PC-9 (cell line): ENCODE data around the gene CEP170B. TPM values are rescaled to one million over a fixed set of nuclear protein-coding genes. Genes with fewer than 3 reads are reported as not detected.
"Not testable (repeated sequence)": the region's sequence is repeated elsewhere in the genome, so short reads cannot be mapped to it uniquely, and the experiment has no call there.

Experiments used
- BruUV-seq: library from RNA; stranded (reverse); fragments of 400-500 nt; replicated peaks from 2 replicates; lab custom pipeline; 2021; lab: Mats Ljungman, UMichigan
- CTCF ChIA-PET: fragments of 300-600 bp; sonication (Branson Sonifier 250); formaldehyde crosslinking; loops from one replicate; lab custom pipeline; 2022; ENCODE audit warnings: antibody characterized with exemption; lab: Charles Lee
- POLR2A ChIA-PET: fragments of 300-600 bp; sonication (Branson Sonifier 250); formaldehyde crosslinking; loops from one replicate; lab custom pipeline; 2022; ENCODE audit warnings: antibody characterized with exemption; ENCODE audit not compliant: unreplicated experiment; lab: Charles Lee
- DNase-seq, 2 experiments: peaks; one replicate each; pipeline versions ENCODE4 v3.0.0 to v3.0.0-alpha.2; 2015 to 2022; ENCODE audit warnings: mixed read lengths in 1 of 2
- H2AFZ ChIP-seq: fragments of 200-600 bp; sonication (generic); 2 replicates; pipeline ENCODE4 v1.8.1; 2017; ENCODE audit warnings: antibody characterized with exemption
- H3F3A ChIP-seq: fragments of 200-600 bp; sonication (generic); 2 replicates; pipeline ENCODE4 v1.8.1; 2017; ENCODE audit warnings: antibody characterized with exemption, mild to moderate bottlenecking, low read depth; ENCODE audit not compliant: insufficient read depth
- H3K27ac ChIP-seq: fragments of 200-600 bp; sonication (generic); 2 replicates; pipeline ENCODE4 v1.6.1; 2016; ENCODE audit warnings: mixed run types
- H3K27me3 ChIP-seq: fragments of 200-600 bp; sonication (generic); 2 replicates; pipeline ENCODE4 v1.6.1; 2016; ENCODE audit warnings: low read depth, mixed run types; ENCODE audit not compliant: insufficient read depth
- H3K36me3 ChIP-seq: fragments of 200-600 bp; sonication (generic); 2 replicates; pipeline ENCODE4 v1.6.1; 2016; ENCODE audit warnings: low read depth, mixed run types
- H3K4me1 ChIP-seq: fragments of 200-600 bp; sonication (generic); replicated peaks from 2 replicates; pipeline ENCODE4 v1.6.1; 2016; ENCODE audit warnings: mixed run types; ENCODE audit not compliant: insufficient read depth
- H3K4me2 ChIP-seq: fragments of 200-600 bp; sonication (generic); 2 replicates; pipeline ENCODE4 v1.6.1; 2017; ENCODE audit warnings: mixed run types
- H3K4me3 ChIP-seq: fragments of 200-600 bp; sonication (generic); 2 replicates; pipeline ENCODE4 v1.6.1; 2016; ENCODE audit warnings: mixed run types
- H3K79me2 ChIP-seq: fragments of 200-600 bp; sonication (generic); 2 replicates; pipeline ENCODE4 v1.6.1; 2017; ENCODE audit warnings: low read depth, mixed run types
- H3K9me2 ChIP-seq: fragments of 200-600 bp; sonication (generic); 2 replicates; pipeline ENCODE4 v1.8.1; 2017; ENCODE audit warnings: mild to moderate bottlenecking; ENCODE audit not compliant: insufficient read depth
- H3K9me3 ChIP-seq: fragments of 200-600 bp; sonication (generic); 2 replicates; pipeline ENCODE4 v1.8.1; 2016; ENCODE audit warnings: low read depth; ENCODE audit not compliant: insufficient read depth
- H4K20me1 ChIP-seq: fragments of 200-600 bp; sonication (generic); 2 replicates; pipeline ENCODE4 v1.8.1; 2017; ENCODE audit not compliant: insufficient read depth
- CTCF ChIP-seq: fragments of 200-600 bp; sonication (generic); conservative IDR thresholded peaks from 2 replicates; pipeline ENCODE4 v1.6.1; 2017; ENCODE audit warnings: mixed run types, antibody characterized with exemption, mild to moderate bottlenecking, moderate library complexity
- EZH2 ChIP-seq: fragments of 200-600 bp; sonication (generic); IDR thresholded peaks from 2 replicates; pipeline ENCODE4 v1.8.0; 2017; ENCODE audit warnings: antibody characterized with exemption, low read depth
- intact Hi-C: fragments of 100-400 bp; cut with micrococcal nuclease; formaldehyde crosslinking; loops from one replicate; pipeline ENCODE4 v1.10.0; 2022; ENCODE audit not compliant: unreplicated experiment
- total RNA-seq: library from RNA; stranded (reverse); gene quantifications from 2 replicates; pipeline ENCODE4 v1.2.3, GENCODE V29; 2021

CEP170B gene
- total RNA-seq, 1 experiment from 2014 or later: 25.7 TPM

- no peaks in the 10 kb centered on the region for H3K36me3 ChIP-seq
- intact Hi-C loops: no loop called here
- DNase-seq: no peak
- no peak overlapping the region for H3K27ac ChIP-seq
- H3K27me3 ChIP-seq: peaks cover 36% of the 10 kb centered on the region
- no peaks in the 10 kb centered on the region for H3K9me3 ChIP-seq
- H4K20me1 ChIP-seq: no peaks in the 10 kb centered on the region
- no peaks in the 10 kb centered on the region for H3K9me2 ChIP-seq
- H3K4me2 ChIP-seq: no peak overlapping the region
- H3K4me3 ChIP-seq: no peak overlapping the region
- H3F3A ChIP-seq: no peaks in the 10 kb centered on the region
- H2AFZ ChIP-seq: no peak overlapping the region
- POLR2A ChIA-PET: no interaction called here
- no peaks in the 10 kb centered on the region for H3K4me1 ChIP-seq
- no peak for TF ChIP-seq EZH2
- no peak for TF ChIP-seq CTCF
- no TSS peak for BruUV-seq
- H3K79me2 ChIP-seq: no peaks in the 10 kb centered on the region
- CTCF ChIA-PET: no interaction called here
These were observed 76.7 kb downstream of the CEP170B start for GRCh38 chr14:104941508-104942365.

- no peaks in the 10 kb centered on the region for H3K9me2 ChIP-seq
- H2AFZ ChIP-seq: no peak overlapping the region
- H3K4me3 ChIP-seq: no peak overlapping the region
- intact Hi-C loops: no loop called here
- H3K36me3 ChIP-seq: no peaks in the 10 kb centered on the region
- ChIA-PET CTCF (no interaction called here), POLR2A (no interaction called here)
- TF ChIP-seq CTCF: no peak
- TF ChIP-seq EZH2: no peak
- no peaks in the 10 kb centered on the region for H3K79me2 ChIP-seq
- H3K4me2 ChIP-seq: no peak overlapping the region
- DNase-seq: no peak
- no peaks in the 10 kb centered on the region for H3F3A ChIP-seq
- no peak overlapping the region for H3K27ac ChIP-seq
- H3K27me3 ChIP-seq: peaks cover 30% of the 10 kb centered on the region
- no peaks in the 10 kb centered on the region for H3K4me1 ChIP-seq
- BruUV-seq: no TSS peak
- no peaks in the 10 kb centered on the region for H4K20me1 ChIP-seq
- H3K9me3 ChIP-seq: no peaks in the 10 kb centered on the region
These were observed 77.5 kb downstream of the CEP170B start for GRCh38 chr14:104942586-104942985.

- peaks cover 22% of the 10 kb centered on the region for H3K27me3 ChIP-seq
- H3K9me2 ChIP-seq, H3K4me1 ChIP-seq, DNase-seq, H4K20me1 ChIP-seq, H2AFZ ChIP-seq, intact Hi-C loops, POLR2A ChIA-PET, H3F3A ChIP-seq, H3K4me2 ChIP-seq, H3K79me2 ChIP-seq, H3K4me3 ChIP-seq, H3K36me3 ChIP-seq, H3K27ac ChIP-seq, BruUV-seq, CTCF ChIA-PET, H3K9me3 ChIP-seq: not testable (repeated sequence)
These were observed 78.3 kb downstream of the CEP170B start for GRCh38 chr14:104943216-104944015.

- intact Hi-C loops, POLR2A ChIA-PET, BruUV-seq: not testable (repeated sequence)
These were observed 78.9 kb downstream of the CEP170B start for GRCh38 chr14:104944016-104944308.

GRCh38 chr14:104944436-104945205 is 79.6 kb downstream of the CEP170B start:
- H3K4me2 ChIP-seq, POLR2A ChIA-PET, H3K9me3 ChIP-seq, H2AFZ ChIP-seq, intact Hi-C loops, H3K79me2 ChIP-seq, H3K27ac ChIP-seq, H4K20me1 ChIP-seq, DNase-seq, H3K4me1 ChIP-seq, H3K27me3 ChIP-seq, H3K4me3 ChIP-seq, H3K9me2 ChIP-seq, H3F3A ChIP-seq, BruUV-seq, CTCF ChIA-PET, H3K36me3 ChIP-seq: not testable (repeated sequence)

More at GRCh38 chr14:104944016-104944308, 78.9 kb downstream of the CEP170B start:
- H3K4me3 ChIP-seq, CTCF ChIA-PET, H2AFZ ChIP-seq, H3F3A ChIP-seq, H3K79me2 ChIP-seq, H4K20me1 ChIP-seq, DNase-seq, H3K27ac ChIP-seq, H3K4me1 ChIP-seq, H3K36me3 ChIP-seq, H3K4me2 ChIP-seq, H3K9me3 ChIP-seq, H3K9me2 ChIP-seq: not testable (repeated sequence)
- H3K27me3 ChIP-seq: peaks cover 16% of the 10 kb centered on the region
